Urothelium cell line (cell line): ENCODE data around the gene NAP1L1.
A peak's percentile ranks its signal among the peaks of the same experiment; 100 is the strongest.

Source experiments
- DNase-seq: peaks from one replicate; pipeline ENCODE4 v3.0.0; 2011; ENCODE audit warnings: low spot score, mixed read lengths
- FAIRE-seq: peaks from 2 replicates; lab custom pipeline; 2011; peaks lifted over from hg19 to GRCh38; lab: Jason Lieb, UNC

The NAP1L1 gene

DNA sequence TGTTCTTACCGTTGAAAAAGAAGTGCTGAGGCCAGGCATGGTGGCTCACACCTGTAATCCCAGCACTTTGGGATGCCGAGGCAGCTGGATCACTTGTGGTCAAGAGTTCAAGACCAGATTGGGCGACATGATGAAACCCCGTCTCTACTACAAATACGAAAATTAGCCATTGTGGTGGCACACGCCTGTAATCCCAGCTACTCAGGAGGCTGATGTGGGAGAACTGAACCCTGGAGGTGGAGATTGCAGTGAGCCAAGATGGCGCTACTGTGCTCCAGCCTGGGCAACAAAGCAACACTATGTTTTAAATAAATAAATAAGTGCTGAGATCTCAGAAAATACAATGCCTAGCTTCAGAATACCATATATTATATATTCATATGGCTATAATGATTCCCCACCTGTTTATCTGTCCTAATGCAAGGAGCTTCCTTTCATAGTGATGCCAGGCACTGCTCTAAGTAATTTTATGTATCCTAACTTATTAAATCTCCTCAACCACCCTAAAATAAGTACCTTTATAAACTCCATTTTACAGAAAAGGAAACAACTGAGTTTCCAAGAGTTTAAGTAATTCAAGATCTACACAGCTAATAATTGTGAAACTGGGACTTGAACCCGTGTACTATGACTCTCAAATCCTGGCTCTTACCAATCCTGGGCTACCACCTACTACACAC, 60.2 kb downstream of the NAP1L1 start:
- no peak for FAIRE-seq
- no peak for DNase-seq

DNA sequence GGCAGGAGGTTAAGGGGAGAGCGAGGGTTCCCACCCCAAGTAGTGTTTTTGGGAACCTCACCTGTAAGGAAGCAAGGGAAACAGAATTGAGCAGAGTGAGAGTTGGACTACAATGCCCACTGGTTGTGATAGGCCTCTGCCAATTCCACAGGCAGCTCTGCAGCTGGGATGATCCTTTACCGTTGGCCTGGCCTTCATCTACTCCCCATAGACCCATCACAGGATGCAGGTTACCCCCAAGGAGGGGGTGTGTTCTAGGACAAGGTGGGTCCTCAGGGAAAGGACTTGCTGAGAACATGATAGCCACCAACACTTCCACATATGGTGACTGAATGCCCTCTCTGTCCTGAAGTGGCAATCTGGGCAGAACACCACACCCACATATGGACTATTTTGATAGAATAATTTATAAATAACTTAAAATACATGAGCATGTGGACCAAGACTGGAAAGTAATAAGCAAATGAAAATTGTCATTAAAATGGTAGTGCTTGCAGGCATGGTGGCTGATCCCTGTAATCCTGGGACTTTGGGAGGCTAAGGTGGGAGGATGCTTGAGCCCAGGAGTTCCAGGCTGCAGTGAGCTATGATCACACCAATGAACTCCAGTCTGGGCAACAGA, 61.3 kb downstream of the NAP1L1 start:
- DNase-seq, result no peak
- FAIRE-seq, result no peak

DNA sequence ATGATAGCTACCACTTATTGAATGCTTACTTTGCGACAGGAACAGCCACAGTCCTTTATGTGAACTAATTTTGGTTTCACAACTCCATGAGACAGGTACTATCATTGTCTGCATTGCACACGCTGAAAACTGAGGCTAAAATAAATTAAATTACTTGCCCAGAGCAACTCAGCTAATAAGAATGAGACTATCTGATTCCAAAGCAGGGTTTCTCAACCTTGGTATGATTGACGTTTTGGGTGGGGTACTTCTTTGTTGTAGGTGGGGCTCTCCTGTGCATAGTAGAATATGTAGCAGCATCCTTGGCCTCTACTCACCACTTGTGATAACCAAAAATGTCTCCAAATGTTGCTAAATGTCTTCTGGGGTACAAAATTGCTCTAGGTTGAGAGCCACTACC, 62.0 kb downstream of the NAP1L1 start:
- no peak for DNase-seq
- FAIRE-seq, result no peak

DNA sequence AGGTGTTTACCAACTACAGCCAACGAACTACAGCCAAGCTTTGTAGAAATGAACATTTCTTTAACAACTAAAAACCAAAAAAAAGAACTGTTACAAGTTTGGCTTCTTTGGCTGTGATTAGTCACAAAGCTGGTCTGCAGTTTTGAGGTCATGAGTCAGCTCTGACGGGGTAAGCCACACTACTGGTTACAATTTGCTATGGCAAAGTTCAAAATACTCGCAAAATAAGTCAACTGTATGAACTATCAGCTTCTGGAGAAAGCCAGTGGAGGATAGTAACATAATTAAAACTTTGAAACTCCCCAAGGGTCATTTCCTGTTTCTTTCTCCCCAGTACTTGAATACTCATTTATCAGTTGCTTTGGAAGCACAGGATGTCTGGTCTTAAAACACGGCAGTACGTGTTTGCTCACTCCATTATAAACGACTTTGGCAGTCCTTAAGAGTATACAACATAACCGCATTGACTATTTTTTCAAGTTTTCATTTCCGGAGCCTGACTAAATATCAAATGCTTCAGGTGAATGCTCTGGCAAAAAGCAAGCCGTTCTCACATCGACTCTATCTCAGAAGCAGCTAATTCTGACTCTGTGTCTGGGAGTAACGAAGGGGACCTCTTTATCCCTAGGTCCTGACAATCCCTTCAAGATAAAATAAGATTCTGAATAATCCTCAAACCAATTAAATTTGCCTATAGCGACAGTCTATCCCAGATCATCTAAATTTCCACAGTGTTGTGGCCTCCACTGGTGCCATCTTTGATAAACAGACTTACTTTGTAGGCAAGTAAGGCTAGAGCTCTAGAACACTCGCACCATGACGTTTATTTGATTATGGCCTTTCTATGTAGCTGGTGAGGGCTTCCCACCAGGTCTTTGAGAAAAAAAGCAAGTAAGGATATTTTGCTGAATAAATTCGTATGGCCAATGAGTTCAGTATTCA, 63.5 kb downstream of the NAP1L1 start:
- DNase-seq, result peak; percentile 42
- FAIRE-seq, result no peak

DNA sequence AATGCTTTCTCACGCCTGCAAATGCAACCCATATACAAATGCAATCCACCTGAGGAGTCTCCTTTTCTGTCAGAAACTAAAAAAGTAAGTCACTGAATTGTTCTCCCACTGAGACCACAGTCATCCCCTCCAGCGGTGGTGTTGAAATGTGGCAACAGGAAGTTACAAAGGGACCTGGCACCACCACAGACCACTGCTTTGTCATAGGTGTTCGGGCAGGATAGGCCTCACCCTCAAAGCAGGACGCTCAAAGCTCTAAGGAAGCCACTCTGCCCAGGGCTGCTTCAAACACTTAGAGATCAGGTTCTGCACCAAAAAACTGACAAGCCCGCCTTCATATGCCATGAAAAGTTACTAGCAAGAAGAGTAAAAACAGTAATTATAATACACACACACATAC, 64.2 kb downstream of the NAP1L1 start:
- FAIRE-seq, result no peak
- peak; percentile 41 for DNase-seq

DNA sequence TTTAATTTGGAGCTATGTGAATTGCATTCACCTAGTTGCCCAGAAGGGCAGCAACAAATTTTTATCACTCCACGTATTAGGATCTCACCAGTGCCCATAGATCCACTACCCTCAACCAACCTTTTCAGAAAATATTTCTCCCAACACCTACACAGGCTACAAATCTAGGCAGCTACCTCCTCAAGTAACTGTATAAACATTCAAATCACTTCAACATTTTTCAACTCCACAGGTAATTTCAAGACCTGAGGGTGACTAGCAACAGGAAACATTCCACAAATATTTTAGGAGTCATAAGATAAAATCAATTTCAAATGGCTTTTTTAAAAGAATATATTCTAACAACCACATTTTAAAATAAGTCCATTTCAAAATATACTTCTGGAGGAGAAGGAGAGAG, 65.8 kb downstream of the NAP1L1 start:
- FAIRE-seq, result no peak
- DNase-seq, result no peak

DNA sequence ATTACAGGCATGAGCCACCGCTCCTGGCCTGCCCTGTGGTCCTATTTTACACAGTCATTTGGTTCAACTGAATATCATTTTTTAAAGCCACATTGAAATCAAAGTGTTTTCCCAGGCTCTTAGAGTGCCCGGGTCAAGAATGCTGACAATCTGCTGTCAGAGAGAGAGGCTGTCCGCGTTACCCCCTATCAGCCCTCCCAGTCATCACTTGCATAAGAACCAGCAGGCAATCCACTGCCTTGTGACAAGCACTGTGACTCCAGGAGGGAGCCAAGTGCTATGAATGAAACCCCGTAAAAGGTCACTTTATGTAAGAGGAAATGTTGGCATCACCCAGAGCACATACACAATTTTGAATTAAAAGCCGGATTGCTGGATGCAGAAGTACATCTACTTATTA, 66.4 kb downstream of the NAP1L1 start:
- no peak for DNase-seq
- no peak for FAIRE-seq

DNA sequence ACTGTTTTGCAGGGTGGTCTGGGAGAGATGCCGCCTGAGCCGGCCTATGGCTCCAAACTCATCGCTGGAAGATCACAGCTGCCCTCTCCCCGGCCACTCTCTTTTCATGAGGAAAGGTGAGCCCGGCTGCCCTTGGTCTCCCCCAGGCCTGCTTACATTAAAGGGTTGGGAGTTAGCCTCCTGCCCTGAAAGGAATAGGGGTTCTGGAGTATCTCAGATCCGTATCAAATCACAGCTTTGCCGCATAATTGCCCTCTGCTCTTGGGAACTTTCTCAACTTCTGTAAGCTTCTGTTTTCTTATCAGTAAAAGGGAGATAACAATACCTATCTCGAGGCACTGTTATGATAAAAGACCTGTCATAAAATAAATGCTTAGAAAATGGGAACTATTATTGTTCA, 70.5 kb downstream of the NAP1L1 start:
- DNase-seq, result no peak
- no peak for FAIRE-seq

DNA sequence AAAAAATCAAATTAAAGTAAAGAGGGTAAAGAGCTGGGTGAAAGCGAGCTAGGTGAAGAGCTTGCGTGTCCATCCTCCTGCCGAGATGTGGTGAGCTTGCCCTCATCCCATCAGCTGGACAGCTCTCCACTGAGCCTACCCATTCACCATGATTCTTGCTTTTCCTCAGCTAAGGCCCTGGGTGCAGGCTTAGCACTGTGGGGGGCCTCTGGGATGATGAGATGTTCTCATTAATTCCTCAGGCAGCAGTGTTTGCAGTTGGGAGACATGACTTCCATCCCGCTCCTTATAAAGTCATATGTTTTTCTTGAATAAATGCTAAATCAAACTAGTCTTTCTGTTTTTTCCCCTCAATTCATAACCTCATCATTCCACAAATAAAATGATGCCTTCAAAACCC, 70.9 kb downstream of the NAP1L1 start:
- no peak for DNase-seq
- FAIRE-seq, result no peak

DNA sequence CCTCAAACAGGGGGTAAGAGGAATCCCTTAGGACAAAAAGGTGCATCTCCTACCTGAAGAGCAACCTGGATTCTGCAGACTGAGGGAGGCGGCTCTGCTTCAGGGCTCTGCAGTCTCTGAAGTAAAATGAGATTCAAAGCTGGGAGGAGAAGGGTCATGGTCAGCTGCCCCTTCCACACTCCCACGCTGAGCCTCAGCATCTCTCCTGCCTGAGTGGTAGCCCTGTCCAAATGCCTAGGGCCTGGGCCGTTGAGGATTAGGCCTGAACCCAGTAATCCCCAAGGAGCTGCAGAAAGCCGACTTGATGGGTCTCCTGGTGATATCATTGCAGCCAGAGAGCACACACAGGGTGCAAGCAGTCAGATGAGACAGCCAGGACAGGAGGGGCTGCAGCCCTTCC, 71.8 kb downstream of the NAP1L1 start:
- no peak for FAIRE-seq
- no peak for DNase-seq

DNA sequence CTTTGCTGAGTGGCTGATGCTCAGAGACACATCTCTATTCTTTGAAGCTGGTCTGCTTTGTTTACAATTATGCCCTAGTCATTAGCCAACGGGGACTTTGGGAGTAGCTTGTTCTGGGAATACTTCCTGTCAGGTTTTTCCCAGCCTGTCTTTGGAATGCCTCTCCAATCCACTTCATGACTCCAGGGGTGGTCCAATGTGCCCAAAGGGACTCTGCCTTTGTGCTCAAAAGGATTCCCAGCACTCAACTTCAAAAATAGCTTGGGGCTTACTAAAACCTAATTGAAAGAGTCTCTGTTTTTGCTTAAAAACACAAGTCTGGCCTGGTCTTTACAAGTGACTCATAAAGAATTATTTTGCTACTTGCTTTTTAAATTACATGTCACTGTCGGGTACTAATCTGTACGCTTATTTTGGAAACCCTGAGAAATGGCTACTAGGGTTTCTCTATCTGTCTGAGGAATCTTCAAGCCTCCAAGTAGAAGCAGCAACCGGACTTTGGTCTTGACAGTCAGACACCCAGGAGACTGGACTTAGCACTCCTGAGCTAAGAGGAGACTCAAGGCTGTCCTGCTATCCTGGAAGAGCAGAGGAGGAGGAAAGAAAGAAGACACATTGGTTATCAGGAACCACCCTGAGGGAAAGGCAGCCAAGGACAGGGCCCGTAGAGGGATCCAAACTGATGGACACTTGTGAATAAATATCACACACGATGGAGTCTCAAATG, 73.6 kb downstream of the NAP1L1 start:
- DNase-seq, result no peak
- FAIRE-seq, result no peak

DNA sequence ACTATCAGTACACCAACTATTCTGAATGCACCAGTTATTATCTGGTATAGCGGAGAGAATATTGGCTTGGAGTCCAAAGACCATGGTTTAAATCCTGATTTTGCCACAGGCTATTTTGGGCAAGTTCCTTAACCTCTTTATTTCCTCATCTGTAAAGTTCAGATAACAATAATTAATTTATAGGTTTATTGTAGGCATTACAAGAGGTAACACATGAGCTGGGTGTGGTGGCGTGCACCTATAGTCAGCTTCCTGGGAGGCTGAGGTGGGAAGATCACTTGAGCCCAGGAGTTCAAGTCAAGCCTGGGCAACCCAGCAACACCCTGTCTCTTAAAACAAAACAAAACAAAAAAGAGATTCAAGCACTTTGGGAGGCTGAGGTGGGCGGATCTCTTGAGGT, 76.1 kb downstream of the NAP1L1 start:
- DNase-seq (no peak), FAIRE-seq (no peak)

DNA sequence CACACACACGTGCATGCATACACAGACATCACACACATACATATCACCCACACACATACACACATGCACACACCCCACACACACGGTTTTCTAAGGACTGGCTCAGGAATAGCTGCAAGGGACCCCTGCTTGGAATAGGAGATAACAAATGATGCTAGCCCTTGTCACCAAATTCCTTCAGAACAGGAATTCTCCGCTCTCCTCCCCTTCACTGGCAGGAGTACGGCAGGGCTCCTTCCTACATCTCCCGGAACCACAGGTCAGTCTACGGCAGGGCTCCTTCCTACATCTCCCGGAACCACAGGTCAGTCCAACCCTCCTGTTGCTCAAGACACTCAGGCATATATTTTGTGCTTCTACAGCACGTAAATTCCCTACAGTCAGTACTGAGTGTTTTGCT, 76.8 kb downstream of the NAP1L1 start:
- FAIRE-seq (no peak), DNase-seq (no peak)

DNA sequence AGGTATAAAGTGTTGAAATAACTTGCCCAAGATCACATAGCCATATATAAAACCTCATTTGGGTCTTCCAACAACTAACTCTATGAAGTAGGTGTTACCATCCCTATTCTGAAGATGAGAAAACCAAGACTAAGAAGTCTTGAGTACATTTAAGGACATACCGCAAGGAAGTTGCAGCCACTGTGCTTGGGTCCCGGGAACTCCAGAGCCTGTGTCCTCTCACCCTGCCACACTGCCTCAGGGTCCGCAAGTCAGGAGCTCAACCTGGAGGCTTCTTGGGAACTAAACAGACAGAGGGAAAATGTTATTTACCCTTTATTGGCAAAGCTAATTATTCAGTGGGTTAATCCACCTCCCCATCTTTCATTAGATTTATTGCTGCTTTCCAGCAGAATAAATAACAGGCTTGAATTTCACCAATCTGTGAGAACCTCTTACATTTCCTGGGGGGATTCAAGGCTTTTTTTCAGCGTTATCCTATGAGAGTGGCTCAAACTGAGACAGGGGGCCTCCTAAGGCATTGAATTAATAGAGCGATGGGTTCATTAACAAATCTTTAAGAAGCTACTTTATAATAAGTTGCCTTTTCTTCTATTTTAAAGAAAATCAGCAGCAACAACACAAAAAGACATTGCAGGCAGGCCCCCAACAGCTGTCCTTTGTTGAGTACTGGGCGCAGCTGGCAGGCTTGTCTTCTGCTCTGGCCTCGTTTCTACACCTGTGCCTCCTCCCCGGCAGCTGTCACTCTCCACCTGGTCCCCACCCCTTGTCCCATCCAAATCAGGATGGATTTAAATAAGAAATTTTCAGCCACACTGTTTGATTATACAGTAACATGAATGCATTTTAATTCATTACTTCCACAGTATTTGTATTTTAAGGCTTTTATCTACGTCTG, 78.2 kb downstream of the NAP1L1 start:
- DNase-seq, result no peak
- no peak for FAIRE-seq

DNA sequence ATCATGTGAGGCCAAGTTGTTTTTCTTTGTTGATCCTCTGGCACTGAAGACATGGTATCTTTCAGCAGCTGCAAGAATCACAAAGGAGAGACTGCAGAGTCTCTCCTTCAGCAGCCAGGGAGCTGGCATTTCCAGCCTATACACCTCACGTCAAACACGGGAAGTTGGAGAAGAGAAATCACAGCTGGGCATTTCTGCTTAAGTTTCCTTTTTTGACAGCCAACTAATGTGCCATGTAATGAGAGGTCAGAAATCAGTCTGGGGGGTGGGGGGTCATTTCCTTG, 81.2 kb downstream of the NAP1L1 start:
- DNase-seq, result no peak
- no peak for FAIRE-seq

DNA sequence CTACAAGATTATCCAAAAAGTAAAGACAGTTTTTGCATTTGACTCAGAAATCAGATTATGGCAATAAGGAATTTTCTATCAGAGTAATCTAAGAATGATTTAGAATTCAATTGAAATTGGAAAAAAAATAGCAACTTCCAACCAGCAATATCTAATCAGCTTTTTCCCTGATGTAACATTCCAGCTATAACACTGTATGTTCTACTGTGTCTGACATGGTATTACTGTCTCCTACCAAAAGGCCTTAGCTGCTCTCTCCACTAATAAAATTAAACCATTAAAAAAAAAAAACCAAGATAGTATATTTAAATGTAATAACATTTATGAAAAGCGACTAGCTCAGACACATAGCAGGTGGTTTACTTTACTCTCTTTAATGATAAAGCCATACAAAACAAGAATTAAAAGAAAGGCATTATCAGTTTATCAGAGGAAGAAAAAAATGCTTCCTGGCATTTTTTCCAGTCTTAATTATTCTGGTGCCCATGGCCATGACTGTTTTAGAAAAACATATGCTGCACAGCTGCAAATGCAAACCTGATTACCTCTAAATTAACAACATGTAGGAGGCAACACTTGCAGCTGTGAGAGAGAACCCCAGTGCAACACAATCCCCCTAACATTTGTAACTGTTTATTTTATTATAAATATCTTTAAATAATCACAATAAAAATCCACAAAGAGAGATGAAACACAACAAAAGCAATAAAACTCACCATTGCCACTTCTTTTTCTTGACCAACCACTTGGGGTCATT, 81.7 kb downstream of the NAP1L1 start:
- FAIRE-seq (no peak), DNase-seq (no peak)

DNA sequence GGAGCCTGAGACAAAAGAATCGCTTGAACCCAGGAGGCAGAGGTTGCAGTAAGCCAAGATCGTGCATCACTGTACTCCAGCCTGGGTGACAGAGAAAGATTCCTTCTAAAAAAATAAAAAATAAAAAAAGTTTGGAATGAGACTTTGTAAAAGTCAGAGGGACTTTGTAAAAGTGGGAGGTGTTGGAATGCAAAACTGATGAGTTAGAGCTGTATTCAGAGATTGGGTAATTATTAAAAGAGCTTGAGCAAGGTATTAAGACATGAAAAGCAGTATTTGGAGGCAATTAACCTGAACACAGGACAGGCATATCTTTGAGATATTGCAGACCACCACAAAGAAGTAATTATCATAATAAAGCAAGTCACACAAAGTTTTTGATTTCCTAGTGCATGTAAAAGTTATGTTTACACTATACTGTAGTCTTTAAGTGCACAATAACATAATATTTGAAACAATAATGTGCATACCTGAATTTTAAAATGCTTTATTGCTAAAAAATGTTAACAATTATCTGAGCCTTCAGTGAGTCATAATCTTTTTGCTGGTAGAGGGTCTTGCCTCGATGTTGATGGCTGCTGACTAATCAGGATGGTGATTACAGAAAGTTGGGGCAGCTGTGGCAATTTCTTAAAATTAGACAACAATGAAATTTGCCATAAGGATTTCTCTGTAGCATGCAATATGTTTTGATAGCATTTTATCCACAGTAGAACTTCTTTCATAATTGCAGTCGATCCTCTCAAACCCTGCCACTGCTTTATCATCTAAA, 86.0 kb downstream of the NAP1L1 start:
- no peak for FAIRE-seq
- no peak for DNase-seq

DNA sequence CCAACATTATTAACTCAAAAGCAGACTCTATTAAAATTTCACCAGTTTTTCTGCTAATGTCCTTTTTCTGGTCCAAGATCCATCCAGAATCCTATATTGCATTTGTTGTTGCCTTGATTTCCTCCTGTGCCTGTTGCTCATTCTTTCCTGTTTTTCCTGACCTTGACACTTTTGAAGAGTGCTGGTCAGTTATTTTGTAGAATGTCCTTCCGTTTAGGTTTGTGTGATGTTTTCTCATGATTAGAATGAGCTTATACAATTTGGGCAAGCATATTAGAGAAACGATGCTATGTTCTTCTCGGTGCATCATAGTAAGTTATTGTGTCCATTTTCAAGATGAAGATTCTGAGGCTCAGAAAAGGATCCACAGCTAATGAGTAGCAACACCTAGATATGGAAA, 86.8 kb downstream of the NAP1L1 start:
- no peak for FAIRE-seq
- DNase-seq, result no peak

DNA sequence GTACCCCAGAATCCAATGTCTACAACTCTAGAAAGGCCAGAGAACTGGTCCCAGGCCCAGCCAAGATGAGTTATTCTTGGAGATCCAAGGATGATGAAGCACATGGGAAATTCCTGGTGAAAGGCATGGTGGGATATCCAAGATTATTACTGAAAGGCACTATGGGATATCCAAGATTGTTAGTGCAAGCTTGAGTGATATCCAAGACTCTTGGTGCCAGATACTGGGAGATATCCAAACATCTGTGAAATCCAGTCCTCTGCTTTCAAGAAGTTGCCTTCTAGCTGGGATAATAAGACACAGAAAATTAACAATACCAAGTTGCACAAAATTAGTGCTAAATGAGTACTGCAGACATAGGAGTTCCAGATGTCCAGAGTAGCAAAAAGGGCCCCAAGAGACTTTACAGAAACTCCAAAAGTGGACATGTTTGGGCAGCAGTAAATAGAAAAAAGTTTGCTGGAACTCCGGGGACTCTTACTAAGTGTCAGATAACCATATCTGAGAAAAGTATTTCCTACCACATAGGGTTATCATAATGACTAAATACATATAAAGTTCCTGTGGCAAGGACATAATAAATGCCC, 87.5 kb downstream of the NAP1L1 start:
- FAIRE-seq (no peak), DNase-seq (no peak)
